Femur (tissue), 1 donor: ENCODE measurements around the gene BEX5.
A peak's percentile ranks its signal among the peaks of the same experiment; 100 is the strongest.
"Not testable (repeated sequence)": the region's sequence is repeated elsewhere in the genome, so short reads cannot be mapped to it uniquely, and the experiment has no call there.

Source experiments
- DNase-seq: peaks from one replicate; pipeline ENCODE4 v3.0.0-alpha.2; 2017

Gene BEX5

GRCh38 chrX:102155806-102156179 lies at the start of gene BEX5:
BEX5 (minus strand) TSS chrX:102155977; CDS start chrX:102154265, 1,712 bp downstream.
- DNase-seq, result peak; percentile 54

DNA sequence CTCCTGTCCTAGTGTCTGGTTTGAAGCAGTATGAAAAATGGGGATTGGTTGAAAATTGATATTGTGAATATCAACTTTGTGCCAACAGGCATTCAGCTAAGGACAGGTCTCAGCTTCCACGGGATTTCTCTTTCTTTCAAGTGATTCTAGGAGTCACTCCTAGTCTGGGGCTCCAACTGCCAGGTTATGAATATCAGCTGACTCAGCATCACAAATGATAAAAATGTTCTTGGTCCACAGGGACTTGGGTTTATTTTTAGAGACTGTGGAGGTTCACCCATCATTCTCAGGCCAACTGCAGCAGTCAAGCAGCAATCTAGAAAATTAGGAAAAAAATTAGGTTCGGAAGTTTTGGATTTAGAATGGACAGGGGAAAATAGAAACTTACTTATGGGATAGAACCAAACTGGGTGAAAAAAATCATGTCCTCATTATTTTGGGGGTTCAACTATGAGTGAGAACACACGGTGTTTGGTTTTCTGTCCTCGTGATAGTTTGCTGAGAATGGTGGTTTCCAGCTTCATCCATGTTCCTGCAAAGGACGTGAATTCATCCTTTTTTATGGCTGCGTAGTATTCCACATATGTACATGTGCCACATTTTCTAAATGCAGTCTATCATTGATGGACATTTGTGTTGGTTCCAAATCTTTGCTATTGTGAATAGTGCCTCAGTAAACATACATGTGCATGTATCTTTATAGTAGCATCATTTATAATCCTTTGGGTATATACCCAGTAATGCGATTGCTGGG lies 30.4 kb upstream of the BEX5 start:
- DNase-seq, result no peak

DNA sequence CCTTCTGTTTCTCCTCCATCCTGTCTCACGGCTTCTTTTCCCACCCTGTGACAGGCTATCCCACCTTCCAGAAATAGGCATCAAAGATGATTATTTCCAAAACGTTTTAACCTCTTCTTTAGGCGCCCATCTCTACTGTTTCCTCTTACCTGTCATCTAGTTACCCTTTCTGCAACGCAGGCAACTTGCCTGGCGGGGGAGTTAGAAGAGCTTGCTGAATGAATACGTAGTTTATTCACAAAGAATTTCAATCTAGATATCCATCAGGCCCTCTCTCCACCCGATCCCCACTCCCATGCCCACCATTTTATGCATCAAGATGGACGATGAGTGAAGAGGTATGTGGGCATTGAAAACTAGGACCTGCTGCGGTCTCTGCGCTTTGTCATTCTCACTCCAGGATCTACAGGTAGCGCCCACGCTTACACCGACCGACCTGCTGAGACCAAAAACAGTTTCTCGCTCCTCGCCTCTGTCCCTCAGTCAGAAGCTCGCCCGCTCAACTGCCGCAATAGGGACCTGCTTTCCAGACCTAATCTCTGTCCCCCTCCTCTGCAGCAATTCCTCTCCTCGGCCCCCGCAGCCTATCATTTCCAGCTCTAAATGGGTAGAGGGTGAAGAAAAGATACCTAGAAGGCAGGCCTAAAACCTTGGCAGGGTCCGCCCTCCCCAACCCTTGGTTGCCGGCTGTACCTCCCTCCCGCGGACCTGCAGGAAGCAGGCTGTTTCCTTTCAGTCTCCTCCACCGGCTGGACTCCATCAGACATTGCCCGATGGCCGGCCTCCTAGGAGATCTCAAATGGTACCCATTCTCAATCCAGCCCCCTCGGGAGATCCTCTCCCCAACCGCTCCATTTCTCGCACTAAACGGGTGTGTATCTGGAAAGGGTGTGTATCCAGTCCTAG lies 624 bp downstream of the BEX5 start:
- DNase-seq, result no peak

DNA sequence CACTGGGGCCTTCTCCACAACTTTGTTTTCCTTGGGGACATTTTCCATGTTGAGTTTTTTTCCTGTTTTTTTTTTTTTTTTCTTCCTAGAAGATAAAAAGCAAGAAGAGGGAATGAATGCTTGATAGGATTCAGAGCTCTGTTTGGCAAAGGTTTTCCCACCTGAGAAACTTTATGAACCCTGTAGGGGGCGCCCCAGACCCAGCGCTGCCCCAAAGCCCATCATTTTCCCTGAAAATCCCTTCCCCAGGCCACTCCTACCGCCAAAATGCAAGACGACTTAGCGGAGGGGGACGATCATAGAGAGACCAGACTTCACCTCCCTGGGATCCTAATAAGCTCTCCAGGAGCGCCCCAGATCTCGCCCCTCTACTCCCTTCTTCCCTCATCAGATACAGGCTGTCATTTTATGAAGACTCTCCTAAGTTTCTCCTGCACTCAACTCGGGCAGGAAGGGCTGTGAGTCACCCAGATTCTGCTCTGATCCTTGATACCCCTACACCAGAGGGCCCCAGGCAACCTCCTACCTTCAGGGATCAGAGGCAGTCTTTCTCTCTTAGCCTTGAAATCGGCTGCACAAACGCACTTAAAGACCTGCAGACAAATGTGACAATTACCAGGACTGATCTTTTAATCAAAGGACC lies 1.4 kb downstream of the BEX5 start:
- no peak for DNase-seq

- not testable (repeated sequence) for DNase-seq
Observed at GRCh38 chrX:102142274-102142673, 13.5 kb downstream of the BEX5 start, which contains the start of gene TCEAL6. TCEAL6 (minus strand) TSS chrX:102142481.

DNA sequence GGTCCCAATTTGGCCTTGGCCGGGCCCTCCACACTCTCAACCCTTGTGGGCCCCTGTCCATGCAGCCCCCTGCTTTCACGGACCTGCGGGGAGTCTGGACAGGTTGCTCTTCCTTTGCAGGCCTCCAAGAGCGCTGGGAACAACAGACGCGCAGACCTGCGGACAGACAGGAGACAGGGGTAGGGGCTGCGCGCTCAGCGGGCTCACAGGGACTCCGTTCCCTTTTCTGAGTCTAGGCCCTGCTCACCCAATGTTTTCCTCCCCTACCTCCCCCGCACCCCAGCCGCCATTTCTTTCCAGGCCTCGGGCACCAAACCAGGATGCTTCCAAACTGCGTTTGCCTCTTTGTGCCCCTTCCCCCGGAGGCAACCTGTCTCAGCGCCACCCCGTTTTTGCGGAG lies 14.1 kb downstream of the BEX5 start:
- not testable (repeated sequence) for DNase-seq

DNA sequence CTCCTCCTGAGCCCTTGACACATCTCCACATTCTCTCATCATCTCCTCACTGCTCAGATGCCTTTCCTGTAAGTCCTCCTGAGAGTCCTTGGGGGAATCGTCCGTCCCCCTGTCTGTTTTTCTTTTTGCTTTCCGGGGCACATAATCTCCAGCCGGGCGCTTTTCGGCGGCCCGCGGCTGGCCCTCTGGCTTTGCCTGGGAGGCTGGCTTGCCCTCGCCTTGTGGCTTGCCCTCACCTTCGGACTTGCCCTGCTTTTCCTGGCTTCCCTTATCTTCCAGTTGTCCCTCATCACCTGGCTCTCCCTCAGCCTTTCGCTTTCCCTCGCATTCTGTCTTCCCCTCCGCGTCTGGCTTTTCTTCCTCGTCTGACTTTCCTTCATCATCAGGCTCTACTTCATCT lies 14.9 kb downstream of the BEX5 start:
- DNase-seq, result not testable (repeated sequence)

DNA sequence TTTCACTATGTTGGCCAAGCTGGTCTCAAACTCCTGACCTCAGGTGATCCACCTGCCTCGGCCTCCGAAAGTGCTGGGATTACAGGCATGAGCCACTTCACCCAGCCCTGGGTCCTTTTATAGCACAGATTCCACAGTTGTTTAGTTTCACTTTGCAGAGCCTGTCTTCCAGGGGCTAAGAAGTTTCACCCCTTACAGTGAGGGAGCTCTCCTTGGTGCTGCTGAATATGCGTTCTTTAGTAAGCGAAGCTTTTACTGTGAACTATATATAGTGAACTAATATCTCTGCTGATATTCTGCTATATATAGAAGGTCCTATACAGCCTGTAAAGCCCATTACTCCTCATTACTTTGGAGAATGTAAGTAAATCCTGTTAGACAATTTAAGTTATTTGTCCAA lies 17.7 kb downstream of the BEX5 start:
- no peak for DNase-seq

GRCh38 chrX:102129473-102129872 lies 26.3 kb downstream of the BEX5 start:
- DNase-seq, result no peak

- no peak for DNase-seq
Observed at GRCh38 chrX:102126863-102127262, 28.9 kb downstream of the BEX5 start.

GRCh38 chrX:102126080-102126818 lies 29.5 kb downstream of the BEX5 start:
- not testable (repeated sequence) for DNase-seq

DNA sequence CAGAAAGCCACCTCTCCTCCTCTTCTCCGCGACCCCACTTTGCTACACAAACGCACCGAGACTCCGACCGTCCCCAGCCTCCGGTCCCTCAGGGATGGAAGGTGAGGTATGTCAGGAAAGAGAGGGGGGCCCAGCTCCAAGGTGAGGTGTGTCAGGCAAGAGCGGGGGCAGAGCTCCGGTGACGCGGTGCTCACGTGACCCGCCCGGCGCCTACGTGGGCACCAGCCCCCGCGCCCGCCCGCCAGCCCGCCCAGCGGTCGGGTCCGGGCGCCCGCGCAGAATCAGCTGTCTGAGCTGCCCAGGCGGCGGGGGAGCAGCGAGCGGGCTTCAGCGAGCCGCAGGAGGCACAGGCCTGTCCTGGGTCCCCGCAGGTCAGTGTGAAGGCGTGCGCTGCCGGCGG lies 30.3 kb downstream of the BEX5 start, which contains the start of gene TCEAL2:
TCEAL2 (plus strand) TSS at position 244 of the 400 bp plus-strand sequence. CDS start 1,152 bp downstream, outside the sequence.
- DNase-seq, result peak; percentile 26

GRCh38 chrX:102125014-102125413 lies 30.8 kb downstream of the BEX5 start:
- DNase-seq, result not testable (repeated sequence)

DNA sequence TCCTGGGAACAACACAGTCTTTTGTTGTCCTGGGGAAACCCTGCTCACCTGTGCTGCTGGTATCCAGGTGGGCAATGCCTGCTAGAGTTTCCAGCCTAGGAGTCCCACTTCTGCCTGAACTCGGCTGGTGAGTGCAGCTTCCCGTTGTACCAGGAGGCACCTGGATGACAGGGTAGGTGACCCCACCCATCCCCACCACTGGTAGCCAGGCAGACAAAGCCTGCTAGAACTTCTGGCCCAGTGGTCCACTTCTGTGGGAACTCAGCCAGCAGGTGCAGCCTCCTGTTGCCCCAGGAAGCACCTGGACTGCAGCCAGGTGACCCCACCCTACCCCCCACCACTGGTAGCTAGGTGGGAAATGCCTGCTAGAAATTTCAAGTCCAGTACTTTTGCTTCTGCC lies 40.0 kb downstream of the BEX5 start:
- no peak for DNase-seq

GRCh38 chrX:102113367-102113766 lies 42.4 kb downstream of the BEX5 start:
- DNase-seq, result no peak
